GM18873 (cell line): Measurements from ENCODE around the gene ZFAND2B.

Experiments used
- ATAC-seq: cut with Tn5 transposase; IDR thresholded peaks from one replicate; pipeline ENCODE4 v1.9.1; 2021; ENCODE audit warnings: mild to moderate bottlenecking, moderate library complexity, moderate number of reproducible peaks; ENCODE audit not compliant: unreplicated experiment, low FRiP score

The ZFAND2B gene

DNA sequence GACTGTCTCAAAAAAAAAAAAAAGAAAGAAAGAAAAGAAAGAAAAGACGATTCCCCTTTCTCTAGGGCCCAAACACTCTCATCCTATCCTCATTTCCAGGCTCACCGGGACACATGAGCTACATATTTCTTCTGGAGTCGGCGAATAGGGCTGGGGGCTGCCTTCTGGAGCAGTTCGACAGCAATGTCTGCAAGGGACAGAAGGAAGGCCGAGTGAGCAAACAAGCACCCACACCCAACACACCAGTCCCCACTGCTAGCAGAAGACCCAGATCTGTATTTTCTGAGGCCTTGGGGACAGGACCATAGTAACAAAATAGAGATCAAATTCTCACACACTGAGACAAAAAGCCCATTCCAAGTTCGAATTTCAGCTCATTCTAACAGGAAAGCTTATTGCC is 31.1 kb upstream of the ZFAND2B start:
- ATAC-seq, result no peak

DNA sequence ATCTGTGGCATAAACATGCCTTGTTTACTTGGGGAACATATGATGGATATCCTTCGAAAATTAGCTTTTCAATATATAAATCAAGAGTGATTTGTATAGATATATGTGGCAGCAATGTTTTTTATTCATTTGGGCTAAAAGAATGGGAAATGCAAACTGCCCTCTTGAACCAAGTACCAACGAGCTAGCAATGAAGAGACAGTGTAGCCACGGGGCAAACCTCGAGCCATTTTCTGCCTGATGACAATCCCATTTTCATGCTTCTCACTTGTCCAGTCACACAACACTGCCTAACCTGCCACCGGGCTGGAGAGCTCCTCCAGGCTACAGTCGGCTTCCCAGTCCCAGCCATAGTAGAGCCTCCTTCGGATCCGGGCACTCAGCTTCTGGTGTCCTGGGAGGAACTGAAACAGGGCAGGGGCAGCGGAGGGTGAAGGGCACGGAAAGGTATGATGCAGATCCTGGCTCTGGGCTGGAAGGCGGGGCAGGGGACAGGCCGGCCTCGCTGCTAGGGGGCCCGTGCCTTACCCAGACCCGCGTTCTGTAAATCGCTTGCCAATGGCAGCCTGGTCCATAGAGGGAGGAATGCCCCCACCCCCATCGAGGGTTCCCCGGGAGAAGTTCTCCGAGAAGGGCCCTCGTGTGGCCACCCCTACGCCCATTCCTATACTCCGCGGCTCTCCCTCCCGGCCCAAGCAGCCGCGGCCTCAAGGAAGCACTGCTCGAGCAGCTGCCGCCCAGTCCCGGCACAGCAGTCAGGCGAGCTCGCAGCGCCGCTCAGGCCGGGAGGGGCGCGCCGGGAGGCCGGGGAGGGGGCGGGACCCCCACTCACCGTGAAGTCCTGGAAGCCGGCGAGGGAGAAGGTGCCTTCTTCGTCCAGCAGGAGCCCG is 30.4 kb upstream of the ZFAND2B start:
- ATAC-seq, result peak; percentile 23

DNA sequence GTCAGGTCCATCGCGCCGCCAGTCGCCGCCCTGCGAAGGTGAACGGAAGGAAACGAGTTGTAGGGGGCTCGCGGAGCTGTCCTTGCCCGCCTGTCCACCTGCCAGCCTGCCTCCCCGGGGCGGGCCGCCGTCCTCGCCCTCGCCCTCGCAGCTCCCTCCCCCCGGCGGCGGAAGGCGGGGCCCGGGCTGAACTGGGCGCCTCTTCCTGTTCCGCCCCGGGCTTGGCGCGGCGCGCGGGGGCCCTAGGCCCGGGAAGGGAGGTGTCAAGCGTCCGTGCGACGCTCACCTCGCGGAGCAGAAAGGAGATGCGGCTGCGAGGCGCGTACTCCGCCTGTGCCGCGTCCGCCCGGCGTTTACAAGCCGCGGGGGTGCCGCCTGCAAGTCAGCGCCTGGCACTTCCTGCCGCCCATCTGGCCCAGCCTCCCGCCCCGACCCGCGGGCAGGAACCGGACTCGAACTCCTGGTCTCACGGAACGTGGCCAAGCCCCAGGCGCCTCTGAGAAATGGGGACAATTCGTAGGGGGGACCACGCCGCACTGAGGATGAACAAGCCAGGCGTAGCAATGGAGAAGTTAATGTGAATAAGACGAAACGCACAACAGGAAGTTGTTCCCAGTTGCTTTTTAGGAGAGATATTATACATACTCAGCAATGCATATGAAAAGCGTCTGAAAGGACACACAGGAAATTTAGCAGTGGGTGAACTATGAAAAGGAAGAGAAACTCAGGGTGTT is 29.6 kb upstream of the ZFAND2B start, which contains the start of gene CNPPD1:
CNPPD1 (minus strand) TSS at position 108 of the 734 bp plus-strand sequence; CDS start at position 11, 97 bp downstream.
- peak; percentile 41 for ATAC-seq

DNA sequence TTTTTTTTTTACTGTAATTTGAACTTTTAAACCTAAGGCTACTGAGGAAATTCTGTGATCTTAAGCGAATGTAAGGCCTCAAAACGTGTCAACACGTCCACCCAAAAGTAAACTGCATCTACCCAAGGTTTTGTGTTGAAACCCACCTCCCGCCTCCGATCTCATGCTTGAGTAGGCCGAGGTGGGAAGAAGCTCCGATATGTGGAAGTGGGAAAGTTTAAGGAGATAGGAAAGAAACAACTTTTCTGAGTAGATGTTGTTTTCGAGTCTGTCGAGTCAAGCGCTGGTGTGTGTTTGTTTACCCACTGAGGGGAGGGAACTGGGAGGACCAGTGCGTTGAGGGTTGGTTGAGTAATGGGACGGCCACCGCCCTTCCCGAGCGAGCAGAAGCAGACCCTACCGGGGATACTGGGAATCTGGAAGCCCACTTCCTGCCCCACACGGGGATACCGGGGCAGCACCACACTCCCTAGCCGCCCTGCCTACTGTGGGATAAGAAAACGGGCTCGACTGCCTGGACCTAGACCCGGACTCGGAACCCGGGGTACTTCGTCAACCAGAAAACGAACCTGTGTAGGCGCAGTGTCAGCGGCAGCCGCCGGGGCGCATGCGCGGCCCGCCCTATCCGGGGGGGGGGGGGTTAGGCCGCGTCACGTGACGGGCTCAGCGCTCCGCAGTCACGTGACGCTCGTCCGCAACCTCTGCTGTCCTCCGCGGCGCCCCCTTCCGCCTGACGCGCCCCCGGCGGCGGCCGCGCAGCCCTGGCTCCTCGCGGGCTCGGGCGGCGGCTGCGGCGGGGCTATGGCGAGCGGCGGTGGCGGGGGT is 28.8 kb upstream of the ZFAND2B start, which contains the start of gene RETREG2:
RETREG2 (plus strand) TSS at position 724 of the 825 bp plus-strand sequence; CDS start at position 802, 78 bp downstream.
- ATAC-seq, result peak; percentile 28

DNA sequence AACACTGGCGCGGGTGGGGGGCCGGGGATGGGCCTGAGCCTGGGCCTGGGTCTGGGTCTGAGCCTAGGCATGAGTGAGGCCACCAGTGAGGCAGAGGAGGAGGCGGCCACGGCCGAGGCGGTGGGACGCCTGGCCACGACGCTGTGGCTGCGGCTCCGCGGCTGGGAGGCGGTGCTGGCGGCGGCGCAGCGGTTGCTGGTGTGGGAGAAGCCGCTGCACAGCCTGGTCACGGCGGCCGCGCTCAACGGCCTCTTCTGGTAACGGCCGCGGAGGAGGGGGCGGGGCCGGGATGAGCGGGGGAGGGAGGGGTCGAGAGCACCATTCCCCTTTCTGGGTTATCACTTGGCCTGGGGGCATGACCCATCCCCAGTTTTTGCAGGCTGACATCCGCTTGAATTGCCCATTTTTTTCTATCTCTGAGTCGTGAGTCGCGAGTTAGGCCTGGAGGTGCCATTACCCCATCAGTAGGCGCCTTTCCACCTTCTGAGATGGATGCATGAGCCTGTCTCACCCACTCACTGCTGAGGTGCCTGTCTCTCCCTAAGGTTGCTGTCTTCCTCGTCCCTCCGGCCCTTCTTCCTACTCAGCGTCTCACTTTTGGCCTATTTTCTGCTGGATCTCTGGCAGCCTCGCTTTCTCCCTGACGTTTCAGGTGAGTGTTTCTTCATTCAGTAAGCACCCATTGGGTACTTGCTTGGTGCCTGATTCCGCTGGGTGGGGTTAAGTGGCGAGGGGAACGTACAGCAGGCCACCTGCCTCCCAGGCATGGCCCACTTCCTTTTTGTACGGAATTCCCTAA is 28.0 kb upstream of the ZFAND2B start:
- peak; percentile 5 for ATAC-seq

DNA sequence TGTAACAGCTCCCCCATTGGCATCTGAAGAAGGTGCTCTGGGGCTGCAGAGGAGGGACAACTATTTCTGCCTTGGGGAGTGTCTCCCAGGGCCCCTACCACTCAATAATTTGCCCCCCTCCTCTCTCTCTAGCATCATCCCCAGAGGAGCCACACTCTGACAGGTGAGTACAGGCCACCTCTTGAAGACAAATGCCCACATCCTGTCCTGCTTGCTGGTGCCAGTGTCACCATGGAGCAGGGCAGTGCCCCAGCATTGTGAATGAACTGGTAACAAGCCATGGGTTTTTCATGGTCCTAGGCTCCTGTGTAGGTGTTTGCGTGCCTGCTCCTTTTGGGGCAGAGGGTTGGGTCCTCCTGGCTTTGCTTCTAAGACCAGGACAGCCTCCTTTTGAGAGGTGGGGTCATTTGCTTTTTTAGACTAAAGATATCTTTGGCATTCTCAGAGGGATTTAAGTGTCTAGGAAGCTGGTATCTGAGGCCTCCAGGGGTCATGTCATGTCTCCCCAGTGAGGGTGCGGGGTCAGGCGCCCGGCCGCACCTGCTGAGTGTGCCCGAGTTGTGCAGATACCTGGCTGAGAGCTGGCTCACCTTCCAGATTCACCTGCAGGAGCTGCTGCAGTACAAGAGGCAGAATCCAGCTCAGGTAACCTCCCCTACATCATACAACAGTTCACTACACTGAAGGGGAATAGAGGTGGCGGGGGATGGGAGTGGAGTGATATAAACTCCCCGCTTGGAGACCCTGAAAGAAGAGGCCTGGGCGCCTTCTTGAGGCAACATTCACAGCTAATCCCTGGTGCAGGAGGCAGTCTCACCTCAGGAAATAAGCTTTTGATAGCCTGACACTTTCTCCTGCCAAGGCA is 26.7 kb upstream of the ZFAND2B start:
- no peak for ATAC-seq

DNA sequence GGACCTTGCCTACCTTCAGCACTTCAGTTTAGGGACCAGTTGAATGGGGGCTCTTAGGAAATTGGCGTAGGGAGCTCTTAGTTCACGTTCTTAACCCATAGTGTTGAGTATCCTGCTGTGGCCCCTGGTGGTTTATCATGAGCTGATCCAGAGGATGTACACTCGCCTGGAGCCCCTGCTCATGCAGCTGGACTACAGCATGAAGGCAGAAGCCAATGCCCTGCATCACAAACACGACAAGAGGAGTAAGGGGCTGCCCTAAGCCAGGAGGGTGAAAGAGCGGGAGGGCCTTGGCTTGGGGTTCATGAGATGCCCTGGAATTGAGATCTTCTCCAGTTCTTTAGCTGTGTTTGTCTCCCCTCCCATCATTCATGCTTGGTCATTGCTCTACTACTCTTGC is 25.6 kb upstream of the ZFAND2B start:
- no peak for ATAC-seq

DNA sequence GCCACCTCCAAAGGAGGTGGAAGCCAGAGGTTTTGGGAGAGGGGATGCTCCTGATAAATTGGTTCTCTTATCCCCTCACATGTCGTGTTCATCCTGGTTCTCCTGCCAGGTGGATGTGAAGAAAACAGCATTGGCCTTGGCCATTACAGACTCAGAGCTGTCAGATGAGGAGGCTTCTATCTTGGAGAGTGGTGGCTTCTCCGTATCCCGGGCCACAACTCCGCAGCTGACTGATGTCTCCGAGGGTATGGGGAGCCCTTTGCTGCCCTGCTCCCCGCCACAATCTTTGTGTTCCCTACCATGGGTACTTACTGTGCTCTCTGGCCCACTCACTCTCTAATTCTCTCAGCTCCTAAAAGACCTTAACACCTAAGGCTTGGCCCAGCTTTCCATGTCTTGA is 25.1 kb upstream of the ZFAND2B start:
- ATAC-seq, result no peak

DNA sequence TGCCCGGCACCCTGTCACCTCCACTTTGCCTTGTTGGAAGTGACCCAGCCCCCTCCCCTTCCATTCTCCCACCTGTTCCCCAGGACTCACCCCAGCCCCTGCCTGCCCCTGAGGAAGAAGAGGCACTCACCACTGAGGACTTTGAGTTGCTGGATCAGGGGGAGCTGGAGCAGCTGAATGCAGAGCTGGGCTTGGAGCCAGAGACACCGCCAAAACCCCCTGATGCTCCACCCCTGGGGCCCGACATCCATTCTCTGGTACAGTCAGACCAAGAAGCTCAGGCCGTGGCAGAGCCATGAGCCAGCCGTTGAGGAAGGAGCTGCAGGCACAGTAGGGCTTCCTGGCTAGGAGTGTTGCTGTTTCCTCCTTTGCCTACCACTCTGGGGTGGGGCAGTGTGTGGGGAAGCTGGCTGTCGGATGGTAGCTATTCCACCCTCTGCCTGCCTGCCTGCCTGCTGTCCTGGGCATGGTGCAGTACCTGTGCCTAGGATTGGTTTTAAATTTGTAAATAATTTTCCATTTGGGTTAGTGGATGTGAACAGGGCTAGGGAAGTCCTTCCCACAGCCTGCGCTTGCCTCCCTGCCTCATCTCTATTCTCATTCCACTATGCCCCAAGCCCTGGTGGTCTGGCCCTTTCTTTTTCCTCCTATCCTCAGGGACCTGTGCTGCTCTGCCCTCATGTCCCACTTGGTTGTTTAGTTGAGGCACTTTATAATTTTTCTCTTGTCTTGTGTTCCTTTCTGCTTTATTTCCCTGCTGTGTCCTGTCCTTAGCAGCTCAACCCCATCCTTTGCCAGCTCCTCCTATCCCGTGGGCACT is 24.0 kb upstream of the ZFAND2B start:
- ATAC-seq, result no peak

DNA sequence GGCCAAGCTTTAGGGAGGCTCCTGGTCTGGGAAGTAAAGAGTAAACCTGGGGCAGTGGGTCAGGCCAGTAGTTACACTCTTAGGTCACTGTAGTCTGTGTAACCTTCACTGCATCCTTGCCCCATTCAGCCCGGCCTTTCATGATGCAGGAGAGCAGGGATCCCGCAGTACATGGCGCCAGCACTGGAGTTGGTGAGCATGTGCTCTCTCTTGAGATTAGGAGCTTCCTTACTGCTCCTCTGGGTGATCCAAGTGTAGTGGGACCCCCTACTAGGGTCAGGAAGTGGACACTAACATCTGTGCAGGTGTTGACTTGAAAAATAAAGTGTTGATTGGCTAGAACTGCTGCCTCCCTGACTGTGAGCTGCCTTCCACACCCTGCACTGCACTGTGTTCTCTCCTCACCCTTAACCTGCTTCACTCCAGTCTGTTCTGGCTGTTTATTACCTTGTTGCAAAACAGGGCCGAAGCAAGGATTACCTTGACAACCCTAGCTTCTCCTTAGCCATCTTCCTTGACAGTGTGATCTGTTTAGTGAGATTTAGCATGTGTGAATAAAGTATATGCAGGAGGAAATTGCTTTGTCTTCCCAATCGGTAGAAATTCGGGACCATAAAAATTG is 23.3 kb upstream of the ZFAND2B start:
- ATAC-seq, result no peak

DNA sequence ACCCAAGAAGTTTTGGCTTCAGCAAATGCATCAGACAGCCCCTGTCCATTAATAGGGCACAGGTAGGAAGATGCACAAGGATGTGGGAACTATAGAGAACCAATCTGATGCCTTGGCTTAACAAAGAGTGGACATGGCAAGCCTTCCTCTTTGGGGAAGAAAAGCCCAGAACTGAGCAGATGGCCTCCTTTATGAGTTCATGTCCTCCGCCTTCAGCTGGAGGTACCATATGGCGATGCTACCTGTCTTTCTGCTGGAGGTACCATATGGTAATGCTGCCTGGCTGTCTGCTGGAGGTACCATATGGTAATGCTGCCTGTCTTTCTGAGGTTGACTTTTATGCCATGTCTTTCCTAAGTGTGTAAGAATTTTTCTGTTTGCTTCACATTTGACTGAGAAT is 22.5 kb upstream of the ZFAND2B start:
- no peak for ATAC-seq

DNA sequence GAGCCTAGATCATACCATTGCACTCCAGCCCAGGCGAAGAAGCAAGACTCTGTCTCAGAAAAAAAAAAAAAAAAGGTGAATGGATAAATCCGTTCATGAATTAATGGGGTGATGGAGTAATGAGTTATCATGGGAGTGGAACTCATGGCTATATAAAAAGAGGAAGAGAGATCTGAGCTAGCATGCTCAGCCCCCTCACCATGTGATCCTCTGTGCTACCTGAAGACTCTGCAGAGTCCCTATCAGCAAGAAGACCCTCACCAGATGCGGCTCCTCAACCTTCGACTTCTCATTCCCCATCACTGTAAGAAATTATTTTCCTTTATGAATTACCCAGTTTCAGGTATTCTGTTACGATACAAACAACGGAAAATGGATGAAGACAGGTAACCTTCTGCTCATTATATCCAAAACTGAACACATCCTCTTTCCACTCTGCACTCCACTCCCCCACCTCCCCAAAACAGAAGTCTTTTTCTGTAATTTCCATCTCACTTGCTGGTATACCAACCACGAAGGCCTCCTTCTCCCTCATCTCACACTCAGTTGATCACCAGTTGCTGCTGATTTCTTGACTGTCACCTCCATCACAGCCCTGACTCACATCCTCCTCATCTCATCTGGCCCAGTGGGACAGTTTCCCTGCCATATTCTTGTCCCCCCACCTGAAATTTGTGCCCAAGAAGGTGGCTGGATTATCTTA is 19.7 kb upstream of the ZFAND2B start:
- no peak for ATAC-seq

DNA sequence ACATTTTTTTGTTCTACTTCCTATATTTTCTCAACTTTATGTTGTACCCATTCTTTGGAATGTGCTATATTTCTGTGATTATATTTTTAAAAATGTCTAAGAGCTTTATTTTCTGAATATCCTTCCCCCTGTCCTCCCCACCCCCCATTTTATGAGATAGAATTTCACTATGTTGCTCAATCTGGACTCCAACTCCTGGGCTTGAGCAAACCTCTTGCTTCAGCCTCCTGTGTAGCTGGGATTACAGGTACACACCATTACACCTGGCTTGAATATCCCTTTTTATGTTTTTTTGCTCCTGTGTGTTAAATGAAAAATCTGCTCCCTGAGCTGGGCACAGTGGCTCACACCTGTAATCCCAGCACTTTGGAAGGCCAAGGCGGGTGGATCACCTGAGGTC is 9.2 kb upstream of the ZFAND2B start:
- ATAC-seq, result no peak

DNA sequence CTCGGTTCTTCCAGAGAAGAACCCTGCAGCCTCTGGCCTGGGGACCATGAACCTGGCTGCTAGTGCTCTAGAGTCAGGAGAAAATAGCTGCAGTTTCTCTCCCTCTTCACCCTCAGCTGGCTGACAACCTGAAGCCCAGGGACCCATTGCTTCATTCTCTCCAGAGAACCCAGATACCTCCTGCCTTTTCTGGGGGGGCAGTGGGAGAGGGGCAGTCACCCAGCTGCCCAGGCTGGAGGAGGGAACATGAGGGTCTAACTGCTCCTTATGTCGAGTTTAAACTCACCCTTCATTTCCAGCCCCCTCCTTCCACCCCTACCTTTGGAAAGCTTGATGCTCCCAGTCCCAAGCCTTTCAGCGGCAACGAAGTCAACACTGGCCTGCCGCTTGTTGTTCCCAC is 7.6 kb upstream of the ZFAND2B start:
- ATAC-seq, result no peak

DNA sequence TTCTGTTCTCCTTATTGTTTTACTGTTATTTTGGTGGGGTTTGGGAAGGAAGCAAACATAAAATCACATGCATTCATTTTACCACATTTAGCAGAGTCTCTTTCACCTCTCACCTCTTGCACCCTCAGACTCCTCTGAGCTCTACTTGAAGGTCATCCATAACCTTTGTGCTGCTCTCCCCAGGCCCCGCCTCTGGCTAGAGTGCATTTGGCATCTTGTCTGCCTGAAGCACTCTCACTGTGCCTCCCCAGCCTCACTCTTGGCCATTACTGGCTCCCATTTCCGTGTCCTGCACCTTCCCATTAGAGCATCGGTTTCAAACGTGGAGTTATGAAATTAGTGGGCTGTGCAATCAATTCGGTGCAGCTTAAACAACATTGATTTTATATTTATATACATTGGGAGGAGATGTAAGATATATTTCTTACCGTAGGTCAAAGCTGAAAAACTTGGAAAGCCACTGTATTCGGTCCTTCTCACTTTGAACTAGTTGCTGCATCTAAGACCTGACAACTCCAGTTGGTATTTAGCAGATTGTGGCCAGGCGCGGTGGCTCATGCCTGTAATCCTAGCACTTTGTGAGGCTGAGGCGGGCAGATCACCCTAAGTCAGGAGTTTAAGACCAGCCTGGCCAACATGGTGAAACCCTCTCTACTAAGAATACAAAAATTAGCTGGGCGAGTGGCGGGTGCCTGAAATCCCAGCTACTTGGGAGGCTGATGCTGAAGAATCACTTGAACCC is 6.9 kb upstream of the ZFAND2B start:
- no peak for ATAC-seq
